Germinal center (tissue), 1 donor: ENCODE results near the gene KLK3.
"Not testable (repeated sequence)": the region's sequence is repeated elsewhere in the genome, so short reads cannot be mapped to it uniquely, and the experiment has no call there.

Experiments
- DNase-seq: peaks from one replicate; pipeline ENCODE4 v3.0.0; 2012; ENCODE audit warnings: mixed read lengths, low spot score

The KLK3 gene

DNA sequence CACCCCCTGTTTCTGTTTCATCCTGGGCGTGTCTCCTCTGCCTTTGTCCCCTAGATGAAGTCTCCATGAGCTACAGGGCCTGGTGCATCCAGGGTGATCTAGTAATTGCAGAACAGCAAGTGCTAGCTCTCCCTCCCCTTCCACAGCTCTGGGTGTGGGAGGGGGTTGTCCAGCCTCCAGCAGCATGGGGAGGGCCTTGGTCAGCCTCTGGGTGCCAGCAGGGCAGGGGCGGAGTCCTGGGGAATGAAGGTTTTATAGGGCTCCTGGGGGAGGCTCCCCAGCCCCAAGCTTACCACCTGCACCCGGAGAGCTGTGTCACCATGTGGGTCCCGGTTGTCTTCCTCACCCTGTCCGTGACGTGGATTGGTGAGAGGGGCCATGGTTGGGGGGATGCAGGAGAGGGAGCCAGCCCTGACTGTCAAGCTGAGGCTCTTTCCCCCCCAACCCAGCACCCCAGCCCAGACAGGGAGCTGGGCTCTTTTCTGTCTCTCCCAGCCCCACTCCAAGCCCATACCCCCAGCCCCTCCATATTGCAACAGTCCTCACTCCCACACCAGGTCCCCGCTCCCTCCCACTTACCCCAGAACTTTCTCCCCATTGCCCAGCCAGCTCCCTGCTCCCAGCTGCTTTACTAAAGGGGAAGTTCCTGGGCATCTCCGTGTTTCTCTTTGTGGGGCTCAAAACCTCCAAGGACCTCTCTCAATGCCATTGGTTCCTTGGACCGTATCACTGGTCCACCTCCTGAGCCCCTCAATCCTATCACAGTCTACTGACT lies at the start of gene KLK3:
KLK3 (plus strand) TSS at position 280 of the 775 bp plus-strand sequence; CDS start at position 321, 41 bp downstream.
- DNase-seq = no peak

DNA sequence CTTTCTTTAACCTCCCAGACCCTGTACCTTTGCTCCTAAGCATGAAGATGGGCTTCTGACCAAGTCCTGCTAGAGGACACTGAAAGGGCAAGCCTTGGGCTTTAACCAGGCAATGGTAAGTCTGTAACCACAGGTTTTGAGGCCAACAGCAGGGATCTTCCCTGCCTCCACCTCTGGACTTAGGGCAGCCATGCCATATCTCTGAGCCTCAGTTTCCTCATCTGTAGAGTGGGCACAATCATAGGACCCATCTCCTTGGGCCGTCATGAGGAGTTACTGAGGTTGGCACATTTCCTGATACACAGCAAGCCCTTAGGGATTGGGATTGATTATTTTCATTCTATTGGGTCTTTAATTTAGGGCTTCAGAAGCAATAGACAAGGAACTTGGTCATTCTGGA lies 45.9 kb upstream of the KLK3 start:
- no peak for DNase-seq

DNA sequence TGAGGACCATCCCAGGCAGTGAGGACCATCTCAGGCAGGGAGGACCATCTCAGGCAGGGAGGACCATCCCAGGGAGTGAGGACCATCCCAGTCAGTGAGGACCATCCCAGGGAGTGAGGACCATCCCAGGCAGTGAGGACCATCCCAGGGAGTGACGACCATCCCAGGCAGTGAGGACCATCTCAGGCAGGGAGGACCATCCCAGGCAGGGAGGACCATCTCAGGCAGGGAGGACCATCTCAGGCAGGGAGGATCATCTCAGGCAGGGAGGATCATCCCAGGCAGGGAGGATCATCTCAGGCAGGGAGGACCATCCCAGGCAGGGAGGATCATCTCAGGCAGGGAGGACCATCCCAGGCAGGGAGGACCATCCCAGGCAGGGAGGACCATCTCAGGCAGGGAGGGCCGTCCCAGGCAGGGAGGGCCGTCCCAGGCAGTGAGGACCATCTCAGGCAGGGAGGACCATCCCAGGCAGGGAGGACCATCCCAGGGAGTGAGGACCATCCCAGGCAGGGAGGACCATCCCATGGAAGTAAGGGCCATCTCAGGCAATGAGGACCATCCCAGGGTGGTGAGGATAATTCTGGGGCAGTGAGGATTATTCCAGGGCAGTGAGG lies 43.0 kb upstream of the KLK3 start:
- not testable (repeated sequence) for DNase-seq

DNA sequence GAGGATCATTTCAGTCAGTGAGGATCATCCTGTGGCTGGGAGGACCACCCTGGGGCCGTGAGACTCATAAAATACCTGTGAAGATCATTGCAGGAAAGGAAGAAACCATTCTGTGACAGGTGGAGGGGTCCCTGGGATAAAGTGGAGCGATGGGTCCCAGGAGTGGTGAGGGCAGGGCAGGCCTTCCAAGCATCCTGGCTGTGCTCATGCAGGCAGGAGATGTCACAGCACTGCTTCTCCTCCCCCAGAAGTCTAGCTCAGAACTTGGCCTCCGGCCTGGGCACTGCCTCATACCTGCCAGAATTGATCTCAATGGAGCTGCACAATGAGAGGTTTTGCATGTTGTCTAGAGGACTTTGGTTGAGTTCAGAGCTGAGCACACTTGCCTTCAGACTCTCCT lies 42.2 kb upstream of the KLK3 start:
- DNase-seq = no peak

DNA sequence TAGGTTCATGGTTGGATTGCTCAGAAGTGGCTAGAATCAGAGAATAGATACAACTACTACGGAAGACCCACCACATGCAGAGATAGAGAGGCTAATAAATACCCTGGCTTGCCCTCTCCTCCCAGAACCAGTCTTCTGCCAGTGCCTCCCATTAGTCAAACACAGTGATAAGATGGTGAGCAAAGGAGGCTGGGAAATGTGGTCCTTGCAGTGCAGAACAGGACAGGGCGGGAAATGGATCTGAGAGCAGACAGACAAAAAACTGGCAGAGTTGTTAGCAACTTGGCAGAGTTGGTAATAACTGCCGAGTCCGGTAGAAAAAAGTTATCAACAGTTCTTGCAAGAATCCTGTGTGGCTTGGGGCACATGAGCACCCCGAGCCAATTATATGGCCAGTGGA lies 39.8 kb upstream of the KLK3 start:
- DNase-seq = no peak

DNA sequence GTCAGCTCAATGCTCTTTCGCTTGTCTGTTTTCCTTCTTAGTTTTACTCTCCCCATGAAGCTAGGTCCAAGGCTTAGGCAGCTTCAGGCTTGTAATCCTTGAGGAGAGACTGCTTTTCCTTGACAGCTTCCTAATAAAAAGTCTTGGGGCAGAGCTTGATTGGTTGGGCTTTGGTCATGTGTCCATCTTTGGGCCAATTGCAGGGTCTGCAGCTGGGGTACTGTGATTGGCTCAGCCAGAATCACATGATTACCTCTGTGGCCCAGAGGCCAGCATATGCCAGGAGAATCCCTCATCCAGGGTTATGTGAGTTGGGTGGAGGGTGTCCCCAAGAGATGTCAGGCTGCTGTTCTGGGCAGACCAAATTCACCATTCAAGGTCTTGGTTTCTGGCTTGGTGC lies 39.3 kb upstream of the KLK3 start:
- DNase-seq = no peak

DNA sequence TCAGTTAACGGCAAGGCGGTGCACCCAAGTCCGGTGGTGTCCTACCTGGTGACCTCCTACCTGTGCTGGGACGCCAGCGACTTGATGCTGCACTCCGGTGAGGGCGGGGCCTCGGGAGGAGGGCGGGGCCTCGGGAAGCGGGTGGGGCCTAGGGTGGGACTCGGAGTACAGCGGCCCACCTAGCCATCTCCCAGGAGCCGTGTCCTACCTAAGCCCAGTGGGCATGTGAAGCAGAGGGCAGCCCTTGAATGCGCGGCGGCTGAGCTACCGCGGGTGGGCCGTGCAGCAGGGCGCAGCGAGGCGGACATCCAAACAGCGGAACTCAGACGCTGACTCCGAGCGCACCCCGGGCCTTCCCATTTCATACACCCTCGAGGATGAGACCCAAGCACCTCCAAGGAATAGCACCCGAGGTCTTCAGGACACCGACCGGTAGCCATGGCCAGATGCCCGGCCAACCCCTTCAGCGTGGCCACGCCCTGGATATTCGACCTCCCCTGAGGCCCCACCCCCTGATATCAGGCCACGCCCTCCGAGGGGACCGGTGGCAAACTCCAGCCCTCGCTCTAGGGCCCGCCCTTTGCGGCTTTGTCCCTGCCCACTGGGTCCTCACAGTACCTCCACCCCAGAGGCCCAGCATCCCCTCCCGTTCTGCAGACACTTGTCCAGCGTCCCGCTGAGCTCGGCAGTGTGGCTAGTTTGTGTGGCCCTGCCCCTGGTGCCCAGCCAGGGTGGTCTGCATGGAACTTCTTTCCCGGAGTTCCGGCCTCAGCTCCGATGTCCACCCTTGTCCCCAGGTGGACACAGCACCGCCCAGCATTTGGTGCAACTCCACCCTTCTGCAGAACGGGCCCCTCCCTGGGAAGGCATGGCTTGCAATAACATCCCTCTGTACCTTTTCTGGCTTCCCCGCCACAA lies 36.5 kb upstream of the KLK3 start:
- peak; percentile 88 for DNase-seq

DNA sequence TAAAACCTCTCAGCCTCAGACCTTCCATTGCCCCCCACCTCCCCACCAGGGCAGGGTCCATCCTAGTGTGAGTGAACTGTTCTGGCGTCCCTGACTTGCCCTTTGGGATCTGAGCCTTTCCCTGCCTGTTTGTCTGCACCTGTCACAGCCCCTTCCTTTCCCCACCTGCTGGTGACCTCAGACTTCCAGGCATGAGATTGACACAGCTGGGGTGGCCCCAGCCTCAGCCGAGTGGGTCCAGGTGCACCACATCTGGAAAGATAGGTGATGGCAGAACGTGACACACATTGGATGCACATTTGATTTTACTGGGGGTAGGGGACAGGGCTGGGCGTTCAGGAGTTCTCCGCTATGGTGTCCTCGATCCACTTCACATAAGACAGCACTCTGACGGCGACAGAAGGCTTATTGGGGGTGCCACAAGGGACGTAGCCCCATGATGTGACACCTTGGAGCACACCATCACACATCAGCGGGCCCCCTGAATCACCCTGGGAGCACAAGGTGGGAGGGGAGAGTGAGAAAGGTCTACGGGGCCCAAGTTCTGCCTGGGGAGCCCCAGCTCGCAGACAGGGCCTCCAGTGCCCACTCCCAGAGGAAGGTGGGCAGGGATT lies 35.7 kb upstream of the KLK3 start:
- DNase-seq = no peak

DNA sequence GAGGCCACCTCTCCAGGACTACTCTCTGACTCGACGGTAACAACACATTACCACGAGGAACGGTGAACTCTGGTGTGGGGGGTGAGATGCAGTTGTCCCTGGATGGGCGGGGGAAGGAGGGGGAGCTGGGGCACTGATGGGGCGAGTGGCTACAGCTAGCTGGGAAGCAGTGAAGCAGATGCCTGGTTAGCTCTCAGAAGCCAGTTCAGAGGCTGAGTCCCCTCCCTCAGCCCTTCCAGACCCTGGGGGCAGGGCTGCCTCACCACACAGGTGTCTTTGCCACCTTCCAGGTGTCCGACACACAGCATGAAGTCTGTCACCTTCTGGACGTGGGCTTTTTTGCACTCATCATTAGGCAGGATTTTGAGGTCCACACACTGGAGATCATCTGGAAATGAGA lies 35.1 kb upstream of the KLK3 start:
- DNase-seq = no peak

DNA sequence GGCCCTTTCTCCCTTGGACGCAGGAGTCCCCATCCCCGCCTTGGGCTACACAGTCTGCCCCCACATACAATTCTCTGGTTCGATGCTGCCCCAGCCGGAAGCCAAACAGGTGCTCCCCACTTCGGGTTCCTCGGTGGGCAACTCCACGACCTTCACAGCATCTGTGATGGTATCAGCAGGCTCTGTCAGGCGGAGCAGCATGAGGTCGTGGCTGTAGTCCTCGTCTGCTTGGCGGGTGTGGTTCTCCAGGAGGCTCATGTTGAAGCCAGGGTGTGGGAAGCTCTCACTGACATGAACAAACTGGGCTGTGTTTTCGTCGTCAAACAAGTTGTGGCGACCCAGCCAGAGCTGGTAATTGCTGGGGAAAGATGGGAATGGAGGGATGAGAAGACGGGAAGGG lies 34.6 kb upstream of the KLK3 start:
- no peak for DNase-seq

DNA sequence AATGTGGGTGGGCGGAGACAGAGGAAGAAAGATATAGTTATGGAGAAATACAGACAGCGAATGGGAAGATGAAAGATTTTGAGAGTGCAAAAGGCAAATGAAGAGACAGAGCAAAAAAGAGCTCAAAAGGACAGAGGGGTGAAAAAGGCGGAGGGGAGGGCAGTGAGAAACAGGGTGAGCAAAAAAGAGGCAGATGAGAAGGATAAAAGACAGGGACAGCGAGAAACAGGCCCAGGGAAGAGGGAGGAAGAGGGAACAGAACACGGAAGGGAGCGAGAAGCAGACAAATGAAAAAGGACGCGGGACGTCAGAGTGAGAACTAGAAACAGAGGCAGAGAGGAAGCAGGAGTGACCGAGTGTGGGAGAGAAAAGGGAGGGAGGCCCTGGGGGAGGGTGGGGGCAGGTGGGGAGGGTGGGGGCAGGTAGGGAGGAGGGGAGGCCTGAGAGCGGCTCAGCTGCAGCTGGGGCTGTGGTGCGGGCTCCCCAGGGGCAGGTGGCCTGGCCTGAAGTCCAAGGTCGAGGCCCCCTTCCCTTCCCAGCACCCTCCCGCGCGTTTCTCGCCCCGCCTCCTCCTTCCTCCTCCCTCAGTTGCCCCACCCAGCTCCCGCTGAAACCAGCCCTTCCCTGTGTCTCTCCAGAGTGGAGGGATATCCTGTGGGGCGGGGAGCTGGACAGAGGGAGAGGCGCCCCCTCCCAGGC lies 34.0 kb upstream of the KLK3 start:
- DNase-seq = no peak

DNA sequence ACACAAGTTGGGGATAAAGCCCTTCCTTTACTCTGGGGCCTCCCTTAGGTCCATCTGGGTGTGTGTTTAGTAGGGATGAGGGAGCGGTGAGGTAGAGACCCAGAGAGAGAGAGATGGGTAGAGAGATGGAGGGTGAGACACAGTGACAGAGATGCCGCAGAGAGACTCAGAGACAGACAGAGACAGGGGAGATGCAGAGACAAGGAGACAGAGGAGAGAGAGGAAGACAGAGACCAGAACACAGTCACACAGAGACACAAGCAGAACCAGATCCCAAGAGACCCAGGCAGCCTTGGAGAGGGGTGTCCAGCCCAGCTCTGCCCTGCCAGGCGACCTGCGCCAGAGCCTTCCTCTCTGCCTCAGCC lies 33.5 kb upstream of the KLK3 start:
- no peak for DNase-seq

DNA sequence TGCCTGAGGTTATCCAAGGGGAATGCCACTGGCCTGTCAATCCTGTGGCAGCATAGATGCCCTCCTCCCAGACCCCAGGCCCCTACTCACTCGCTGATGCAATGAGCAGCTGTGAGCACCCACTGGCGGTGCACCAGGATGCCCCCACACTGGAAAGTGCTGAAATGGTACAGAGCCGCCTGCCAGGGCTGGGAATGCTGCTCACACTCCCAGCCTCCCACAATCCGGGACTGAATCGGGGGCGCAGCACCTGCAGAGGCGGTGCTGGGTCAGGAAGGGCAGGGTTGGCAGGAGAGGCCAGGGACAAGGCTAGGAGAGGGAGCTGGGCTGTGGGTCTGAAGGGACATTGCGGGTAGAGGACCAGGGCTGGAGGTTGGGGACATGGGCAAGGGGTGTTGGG lies 33.1 kb upstream of the KLK3 start:
- DNase-seq = no peak

DNA sequence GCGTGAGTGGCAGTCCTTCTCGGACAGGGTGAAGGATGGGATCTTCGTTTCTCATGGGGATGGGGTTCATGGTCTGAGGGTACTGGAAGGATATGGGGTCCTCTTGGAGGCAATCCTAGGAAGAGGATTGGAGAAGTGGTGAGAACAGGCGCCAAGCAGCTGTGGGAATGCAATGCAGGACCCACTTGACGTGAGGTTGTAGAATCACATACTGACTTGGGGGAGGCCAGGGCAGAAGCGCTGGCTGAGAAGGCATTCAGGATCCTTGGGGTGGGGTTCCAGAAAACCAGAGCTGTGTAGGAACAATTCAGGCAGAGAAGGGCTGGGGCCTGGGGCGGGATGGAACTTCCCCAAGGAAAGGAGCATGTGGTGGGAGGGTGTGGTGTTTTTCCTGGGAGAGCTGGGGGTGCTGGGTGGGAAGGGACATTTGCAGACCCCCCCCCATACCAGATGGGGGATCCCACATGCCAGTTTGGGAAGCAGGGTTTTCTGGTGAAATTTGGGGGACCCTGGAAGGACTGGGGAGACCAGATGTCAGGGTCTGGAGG lies 32.0 kb upstream of the KLK3 start:
- no peak for DNase-seq

DNA sequence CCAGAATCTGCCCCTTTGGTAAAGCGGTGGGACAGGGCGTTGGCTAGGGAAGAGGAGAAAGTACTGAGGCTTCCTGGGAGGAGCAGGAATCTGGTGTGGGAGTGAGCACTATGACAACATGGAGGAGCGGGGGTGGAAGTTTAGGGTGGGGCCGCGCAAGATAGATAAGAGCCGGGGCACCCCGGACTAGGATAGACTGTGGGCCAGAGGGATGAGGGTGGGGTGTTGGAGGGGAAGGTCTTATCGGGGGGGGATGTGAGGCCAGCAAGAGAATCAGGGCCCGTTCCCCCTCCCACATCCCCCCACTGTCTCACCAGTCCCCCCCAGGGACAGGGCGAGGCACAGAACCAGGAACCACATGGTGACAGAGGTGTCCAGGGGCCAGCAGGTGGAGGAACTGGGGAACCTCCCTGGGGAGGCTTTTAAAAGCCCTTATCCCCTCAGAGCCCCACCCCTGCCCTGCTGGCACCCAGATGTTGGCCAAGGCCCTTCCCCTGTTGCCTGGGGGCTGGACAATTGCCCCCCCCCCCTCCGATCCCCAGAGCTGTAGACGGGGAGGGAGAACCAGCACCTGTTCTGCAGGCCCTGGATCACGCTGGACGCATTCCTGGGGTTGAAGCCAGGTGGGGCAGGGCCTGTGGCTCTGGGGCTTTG lies 31.2 kb upstream of the KLK3 start, which contains the start of gene KLK1:
KLK1 (minus strand) TSS at position 399 of the 654 bp plus-strand sequence; CDS start at position 360, 39 bp downstream.
- no peak for DNase-seq

DNA sequence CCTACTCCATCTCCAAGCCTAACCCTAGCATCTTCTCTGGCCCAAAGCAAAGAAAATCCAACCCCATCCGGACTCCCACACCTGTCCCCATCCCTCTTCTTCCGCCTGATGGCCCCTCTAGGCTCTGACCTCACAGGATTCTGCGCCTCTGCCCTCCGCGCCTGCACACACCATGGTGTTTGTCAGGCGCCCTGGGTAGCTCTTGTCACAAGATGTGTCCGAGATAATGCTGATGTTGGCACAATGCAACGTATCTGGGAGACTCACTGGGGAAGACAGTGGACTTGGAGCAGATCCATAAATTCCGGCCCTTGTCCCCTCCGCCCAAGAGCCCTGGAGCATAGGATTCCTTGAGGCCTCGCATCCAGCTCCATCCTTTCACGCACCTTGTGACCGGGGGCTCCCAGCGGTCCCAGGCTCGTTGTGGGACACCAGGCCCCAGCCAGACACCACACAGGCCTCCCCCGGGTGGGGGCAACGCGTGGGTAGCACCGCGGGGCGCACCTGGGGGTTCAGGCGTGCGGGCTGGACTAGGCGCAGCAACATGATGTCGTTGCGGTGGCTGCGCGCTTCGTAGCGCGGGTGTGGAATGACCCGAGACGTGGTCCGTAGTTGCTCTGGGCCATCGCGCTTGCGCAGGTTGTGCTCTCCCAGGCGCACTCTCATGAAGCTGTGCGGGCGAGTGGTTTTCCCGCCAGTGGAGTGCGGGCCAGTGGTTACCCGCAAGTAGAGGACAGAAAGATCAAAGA lies 28.0 kb upstream of the KLK3 start:
- no peak for DNase-seq

DNA sequence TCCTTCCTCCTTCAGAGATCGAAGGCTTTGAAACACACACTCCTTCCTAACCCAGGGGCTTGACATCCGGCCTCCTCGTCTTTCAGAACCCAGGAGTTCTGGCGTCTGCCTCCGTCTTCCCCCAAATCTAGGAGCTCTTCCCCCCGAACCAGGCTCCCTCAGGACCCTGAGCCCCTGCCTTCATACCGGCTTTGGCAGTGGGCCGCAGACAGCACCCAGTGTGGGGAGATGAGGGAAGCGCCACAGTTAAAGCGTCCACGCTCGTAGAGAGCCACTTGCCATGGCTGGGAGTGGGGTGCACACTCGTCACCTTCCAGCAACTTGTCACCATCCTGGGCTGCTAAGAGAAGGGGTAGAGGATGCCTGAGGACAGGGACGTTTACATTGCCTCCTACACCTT lies 27.2 kb upstream of the KLK3 start:
- no peak for DNase-seq

DNA sequence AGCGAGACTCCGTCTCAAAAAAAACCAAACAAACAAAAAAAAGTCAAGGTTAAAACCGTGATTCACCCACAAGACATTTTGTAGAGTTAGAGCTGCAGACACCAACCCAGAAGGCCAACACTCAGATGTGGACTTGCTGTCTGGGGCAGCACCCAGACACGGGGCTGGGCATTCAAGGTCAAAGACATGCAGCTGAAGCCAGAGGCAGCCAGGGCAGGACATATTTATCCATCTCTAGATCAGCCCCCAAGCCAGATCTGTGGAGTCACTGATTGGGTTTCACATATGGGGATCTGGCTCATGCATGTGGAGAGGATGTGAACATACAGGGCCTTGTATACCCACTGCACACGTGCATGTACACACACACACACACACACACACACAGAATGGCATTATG lies 24.9 kb upstream of the KLK3 start:
- DNase-seq = no peak

DNA sequence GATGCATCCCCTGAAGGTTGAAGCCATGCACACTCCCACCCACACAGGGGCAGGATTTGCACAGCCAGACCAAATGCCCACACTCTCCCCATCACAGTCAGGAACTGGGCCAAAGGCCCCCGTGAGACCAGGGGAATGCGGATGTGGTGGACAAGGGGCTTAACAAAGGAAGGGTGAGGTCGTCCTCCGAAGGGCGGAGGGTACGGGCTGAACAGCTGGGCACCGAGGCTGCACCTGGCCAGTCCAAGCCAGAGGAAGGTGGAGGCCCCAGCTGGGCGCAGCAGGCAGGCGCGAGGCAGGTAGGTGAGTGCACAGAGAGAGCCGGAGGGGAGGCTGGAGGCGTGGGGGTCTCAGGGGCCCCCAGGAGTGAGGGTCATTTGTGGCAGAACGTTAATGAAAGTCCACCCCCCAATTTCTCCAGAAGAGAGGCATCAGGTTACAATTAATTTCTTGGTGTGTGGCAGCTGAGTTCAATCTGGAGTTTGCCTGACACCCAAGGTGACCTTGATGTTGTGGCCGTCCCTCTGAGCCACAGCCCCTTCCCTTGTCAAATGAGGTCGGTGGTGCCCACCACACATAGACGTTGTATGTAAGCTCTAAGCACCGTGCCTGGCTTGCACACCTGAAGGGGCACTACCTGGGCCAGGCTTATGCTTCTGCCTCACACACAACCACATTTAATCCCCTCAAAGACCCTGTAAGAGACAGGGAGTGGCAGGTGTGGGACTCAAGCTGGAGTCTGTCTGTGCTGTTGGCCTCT lies 24.3 kb upstream of the KLK3 start:
- no peak for DNase-seq
